Nephron progenitor cell (in vitro differentiated cells): Measurements from ENCODE around the gene PYGO2.

Experiments used
- DNase-seq: peaks from one replicate; pipeline ENCODE4 v3.0.0; 2021
- H3K27ac Mint-ChIP-seq: 2 replicates; pipeline ENCODE4 v1.8.0; 2021; ENCODE audit warnings: mild to moderate bottlenecking, moderate library complexity, mixed read lengths
- H3K27me3 Mint-ChIP-seq: 2 replicates; pipeline ENCODE4 v1.8.0; 2021; ENCODE audit warnings: mild to moderate bottlenecking, low read depth, mixed read lengths; ENCODE audit not compliant: poor library complexity
- H3K36me3 Mint-ChIP-seq: 2 replicates; pipeline ENCODE4 v1.8.0; 2021; ENCODE audit warnings: low read depth, mixed read lengths
- H3K4me1 Mint-ChIP-seq: 2 replicates; pipeline ENCODE4 v1.8.0; 2021; ENCODE audit warnings: mixed read lengths
- H3K4me3 Mint-ChIP-seq: 2 replicates; pipeline ENCODE4 v1.8.0; 2021; ENCODE audit warnings: mild to moderate bottlenecking, moderate library complexity, mixed read lengths
- H3K9me3 Mint-ChIP-seq: 2 replicates; pipeline ENCODE4 v1.8.0; 2021; ENCODE audit warnings: mild to moderate bottlenecking, moderate library complexity, mixed read lengths
- TF ChIP-seq, protein P1 (sequence below): fragments of 200-600 bp; sonication (generic); IDR thresholded peaks from 2 replicates; pipeline ENCODE4 v1.5.0; 2021; ENCODE audit warnings: antibody characterized with exemption

PYGO2 gene

DNA sequence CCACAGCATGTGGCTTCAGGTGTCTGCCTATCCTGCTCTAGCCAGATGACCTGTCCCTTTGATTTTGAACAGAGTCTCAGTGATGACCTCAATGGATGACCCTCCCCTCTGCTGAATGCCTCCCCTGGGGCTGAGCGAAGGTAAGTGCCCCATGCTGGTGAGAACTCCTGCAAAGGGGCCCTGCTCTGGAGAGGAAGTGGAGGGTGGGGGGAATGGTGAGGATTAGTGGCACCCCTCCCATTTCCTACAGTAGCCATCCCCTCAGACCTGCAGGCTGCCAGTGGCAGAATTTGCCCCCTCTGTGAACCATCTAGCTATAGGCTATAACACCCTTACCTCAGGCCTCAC is 21.4 kb downstream of the PYGO2 start:
- Mint-ChIP-seq H3K27ac (no peak overlapping the region), H3K36me3 (no peaks in the 10 kb centered on the region), H3K4me1 (peaks cover 67% of the 10 kb centered on the region), H3K27me3 (peaks cover 5% of the 10 kb centered on the region), H3K9me3 (no peaks in the 10 kb centered on the region), H3K4me3 (no peak overlapping the region)
- no peak for DNase-seq
- TF ChIP-seq, protein P1, sequence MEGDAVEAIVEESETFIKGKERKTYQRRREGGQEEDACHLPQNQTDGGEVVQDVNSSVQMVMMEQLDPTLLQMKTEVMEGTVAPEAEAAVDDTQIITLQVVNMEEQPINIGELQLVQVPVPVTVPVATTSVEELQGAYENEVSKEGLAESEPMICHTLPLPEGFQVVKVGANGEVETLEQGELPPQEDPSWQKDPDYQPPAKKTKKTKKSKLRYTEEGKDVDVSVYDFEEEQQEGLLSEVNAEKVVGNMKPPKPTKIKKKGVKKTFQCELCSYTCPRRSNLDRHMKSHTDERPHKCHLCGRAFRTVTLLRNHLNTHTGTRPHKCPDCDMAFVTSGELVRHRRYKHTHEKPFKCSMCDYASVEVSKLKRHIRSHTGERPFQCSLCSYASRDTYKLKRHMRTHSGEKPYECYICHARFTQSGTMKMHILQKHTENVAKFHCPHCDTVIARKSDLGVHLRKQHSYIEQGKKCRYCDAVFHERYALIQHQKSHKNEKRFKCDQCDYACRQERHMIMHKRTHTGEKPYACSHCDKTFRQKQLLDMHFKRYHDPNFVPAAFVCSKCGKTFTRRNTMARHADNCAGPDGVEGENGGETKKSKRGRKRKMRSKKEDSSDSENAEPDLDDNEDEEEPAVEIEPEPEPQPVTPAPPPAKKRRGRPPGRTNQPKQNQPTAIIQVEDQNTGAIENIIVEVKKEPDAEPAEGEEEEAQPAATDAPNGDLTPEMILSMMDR: no peak

DNA sequence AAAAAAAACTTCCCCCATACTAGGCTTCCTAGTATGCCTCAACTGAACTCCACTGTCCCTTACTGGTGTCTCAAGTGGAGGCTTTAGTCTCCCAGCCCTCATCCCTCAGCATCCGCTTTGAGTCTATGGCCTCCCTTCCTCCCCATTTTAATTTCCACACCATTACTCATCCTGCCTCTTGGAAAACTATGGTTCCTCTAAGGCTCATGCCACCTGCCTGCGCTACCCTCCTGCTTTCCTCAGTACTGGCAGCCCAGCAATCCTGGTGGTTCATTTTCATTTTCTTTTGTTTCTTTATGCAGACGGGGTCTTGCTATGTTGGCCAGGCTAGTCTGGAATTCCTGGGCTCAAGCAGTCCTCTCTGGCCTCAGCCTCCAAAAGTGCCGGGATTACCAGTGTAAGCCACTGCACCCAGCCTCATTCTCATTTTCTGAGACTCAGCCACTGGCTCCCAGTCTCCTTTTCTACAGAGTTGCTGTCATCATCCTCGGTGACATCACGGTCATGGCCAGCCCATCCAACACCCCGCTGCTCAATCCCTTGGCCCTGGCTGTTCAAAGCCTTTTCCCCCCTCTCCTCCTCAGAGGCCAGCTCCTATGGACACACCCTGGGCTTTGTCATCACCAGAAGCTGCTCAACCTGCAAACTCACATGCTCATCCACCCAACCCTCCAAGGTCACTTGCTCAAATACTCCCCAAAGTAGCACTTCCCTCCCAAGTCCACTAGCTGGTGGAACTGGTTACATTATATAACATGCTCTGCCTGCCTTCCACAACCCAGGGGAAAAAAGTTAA is 22.8 kb downstream of the PYGO2 start:
- no peaks in the 10 kb centered on the region for H3K36me3 Mint-ChIP-seq
- peaks cover 8% of the 10 kb centered on the region for H3K27me3 Mint-ChIP-seq
- peak overlapping the region; percentile 63 for H3K4me3 Mint-ChIP-seq
- no peaks in the 10 kb centered on the region for H3K9me3 Mint-ChIP-seq
- H3K4me1 Mint-ChIP-seq: peaks cover 58% of the 10 kb centered on the region
- H3K27ac Mint-ChIP-seq: peak overlapping the region; percentile 64
- TF ChIP-seq, protein P1: no peak
- DNase-seq: no peak

DNA sequence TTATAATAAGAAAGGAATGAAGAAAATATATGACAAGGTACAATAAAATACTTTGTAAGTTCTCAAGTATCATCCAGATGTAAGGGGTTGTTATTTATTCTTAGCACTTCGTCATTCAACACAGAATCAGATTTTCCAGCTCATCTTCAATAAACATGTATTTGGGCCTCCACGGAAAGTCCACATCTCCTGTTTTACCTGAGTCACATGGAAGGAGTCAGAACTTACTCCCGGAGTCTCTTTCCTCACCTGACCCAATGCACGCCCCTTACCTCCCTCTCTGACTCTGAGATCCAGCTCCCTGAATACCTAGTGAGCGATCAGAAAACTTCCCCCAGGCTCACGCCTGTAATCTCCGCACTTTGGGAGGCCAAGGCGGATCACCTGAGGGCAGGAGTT is 23.6 kb downstream of the PYGO2 start:
- Mint-ChIP-seq H3K9me3 (no peaks in the 10 kb centered on the region), H3K27me3 (peaks cover 8% of the 10 kb centered on the region), H3K4me1 (peaks cover 51% of the 10 kb centered on the region), H3K36me3 (no peaks in the 10 kb centered on the region), H3K27ac (peak overlapping the region; percentile 100), H3K4me3 (peak overlapping the region; percentile 84)
- TF ChIP-seq, protein P1: no peak
- DNase-seq: no peak

DNA sequence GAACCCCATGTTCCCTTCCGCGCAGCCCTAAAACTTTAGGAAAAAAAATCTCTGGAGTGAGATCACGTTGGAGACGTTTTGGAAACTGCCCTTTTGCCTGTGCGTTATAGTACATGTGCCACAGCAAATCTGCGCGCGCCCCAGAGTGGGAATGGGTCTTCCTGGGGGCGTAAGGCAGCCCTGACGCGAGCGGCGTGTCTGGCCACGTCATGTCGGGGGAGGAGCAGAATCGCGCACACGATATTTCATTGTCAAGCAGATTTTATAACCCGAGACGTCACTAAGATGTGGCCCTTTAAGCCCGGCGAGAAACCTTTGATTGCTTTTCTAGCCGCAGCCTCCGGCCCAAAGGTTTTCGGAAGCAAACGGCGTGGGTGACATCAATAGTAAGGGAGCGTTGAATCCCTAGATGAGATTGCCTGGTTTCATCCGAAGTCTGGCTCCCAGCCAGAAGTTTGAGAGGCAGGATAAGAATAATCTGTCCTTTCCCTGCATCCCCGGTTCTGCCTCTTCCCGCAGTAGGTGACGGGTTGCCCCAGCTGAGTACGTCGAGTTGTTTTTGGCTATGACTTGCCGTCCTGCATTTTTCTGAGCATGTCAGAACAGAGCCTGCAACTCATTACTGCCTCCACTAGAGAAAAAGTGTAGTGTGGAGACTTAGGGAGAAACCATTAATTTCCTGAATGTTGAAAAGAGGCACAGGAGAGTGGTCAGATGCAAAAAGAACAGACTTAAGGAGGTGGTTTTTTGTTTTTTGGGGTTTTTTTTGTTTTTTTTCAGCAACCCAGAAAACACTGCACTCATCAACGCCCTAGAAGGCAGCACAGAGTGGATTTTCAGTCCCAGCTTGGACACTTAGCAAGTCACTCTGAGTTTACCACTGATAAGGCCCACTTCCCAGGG is 24.2 kb downstream of the PYGO2 start:
- Mint-ChIP-seq H3K27ac (peak overlapping the region; percentile 100), H3K27me3 (peaks cover 8% of the 10 kb centered on the region), H3K36me3 (no peaks in the 10 kb centered on the region), H3K9me3 (no peaks in the 10 kb centered on the region), H3K4me3 (peak overlapping the region; percentile 84), H3K4me1 (peaks cover 51% of the 10 kb centered on the region)
- TF ChIP-seq, protein P1: no peak
- DNase-seq: peak; percentile 86

DNA sequence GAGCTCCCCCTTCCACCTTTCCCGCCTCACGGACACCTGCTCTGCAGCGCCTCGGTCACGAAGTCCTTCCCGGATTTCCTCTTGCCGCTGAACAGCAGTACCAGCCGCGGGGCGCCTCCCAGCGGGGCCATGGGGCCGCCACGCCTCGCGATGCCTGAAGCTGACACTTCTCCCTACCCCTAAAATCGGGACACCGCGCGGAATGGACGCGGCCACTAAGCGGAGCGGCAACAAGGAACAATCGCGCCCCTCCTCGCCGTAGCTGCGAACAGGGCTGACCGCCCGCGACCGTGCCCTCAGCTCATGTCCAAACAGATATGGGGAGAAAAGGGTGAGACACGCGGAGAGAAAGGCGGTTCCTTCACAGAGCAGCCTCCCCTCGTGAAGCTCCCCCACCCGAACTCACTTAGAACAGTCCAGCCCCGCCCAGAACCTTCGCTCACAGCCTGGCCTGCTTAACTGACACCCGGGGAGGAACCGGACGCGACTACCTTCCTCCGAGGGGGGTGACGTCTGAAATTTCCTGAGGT is 25.0 kb downstream of the PYGO2 start, which contains the start of gene PMVK:
Gene PMVK (minus strand): TSS at position 165 of the 530 bp plus-strand sequence. CDS start 34 bp downstream, at position 131.
- H3K36me3 Mint-ChIP-seq: no peaks in the 10 kb centered on the region
- peaks cover 8% of the 10 kb centered on the region for H3K27me3 Mint-ChIP-seq
- H3K4me1 Mint-ChIP-seq: peaks cover 48% of the 10 kb centered on the region
- H3K9me3 Mint-ChIP-seq: no peaks in the 10 kb centered on the region
- TF ChIP-seq, protein P1: peak; percentile 18
- peak within 1 kb of the TSS; percentile 84 for H3K4me3 Mint-ChIP-seq
- peak within 1 kb of the TSS; percentile 100 for H3K27ac Mint-ChIP-seq
- peak; percentile 92 for DNase-seq
